ENCODE data around the gene KIAA1958. TPM values are rescaled to one million over a fixed set of nuclear protein-coding genes. Genes with fewer than 3 reads are reported as not detected.

The KIAA1958 gene
- total and polyA plus RNA-seq, 2 donors (not counting 1 experiment from before 2014, with no cell fraction given): 2.4 to 15.3 TPM

GRCh38 chr9:112505607-112506006 lies 19.0 kb downstream of the KIAA1958 start:
- no peaks in the 10 kb centered on the region for H3K9me3 ChIP-seq (ENCODE audit: control extremely low read depth in 1 of 3, control insufficient read depth in 2 of 3, insufficient read depth in 1 of 3, low read length in 2 of 3)
- 94% methylated on average over 4 of the region's 4 CpGs for WGBS (ENCODE audit: insufficient coverage)
- intact Hi-C loops (cut with micrococcal nuclease): no loop called here
- CTCF ChIA-PET: no interaction called here
- no peaks in the 10 kb centered on the region for H3K9me3 Mint-ChIP-seq (ENCODE audit: insufficient read depth)
- H3K4me1 Mint-ChIP-seq: no peaks in the 10 kb centered on the region
- no peak overlapping the region for H3K27ac Mint-ChIP-seq
- H3K27me3 ChIP-seq (replicated peaks in 1 of 4; ENCODE audit: control extremely low read depth in 1 of 4, control insufficient read depth in 3 of 4, insufficient read depth in 4 of 4, low read length in 3 of 4): no peaks in the 10 kb centered on the region
- DNase-seq (no peak), ATAC-seq (ENCODE audit: low read depth) (no peak)
- no peak overlapping the region for H3K4me2 ChIP-seq (replicated peaks; ENCODE audit: low read depth, low read length, poor library complexity, severe bottlenecking)
- H3K79me2 ChIP-seq (ENCODE audit: control insufficient read depth, insufficient read depth, low read length): peaks cover 23% of the 10 kb centered on the region
- POLR2A ChIA-PET: no interaction called here
- H4K20me1 ChIP-seq (ENCODE audit: control insufficient read depth, insufficient read depth, low read length, poor library complexity, severe bottlenecking): no peaks in the 10 kb centered on the region
- H3K36me3 ChIP-seq (replicated peaks in 1 of 2; ENCODE audit: control extremely low read depth in 1 of 2, control insufficient read depth in 1 of 2, extremely low read depth in 1 of 2, insufficient read depth in 2 of 2, low read length in 1 of 2): no peaks in the 10 kb centered on the region
- H3K9ac ChIP-seq (ENCODE audit: low read length): no peak overlapping the region
- H3K4me3 ChIP-seq (ENCODE audit: control extremely low read depth in 1 of 5, extremely low read depth in 1 of 5, insufficient read depth in 1 of 5, low read depth in 2 of 5, low read length in 4 of 5): no peak overlapping the region
- H3K4me1 ChIP-seq (ENCODE audit: control insufficient read depth in 2 of 2, insufficient read depth in 2 of 2, low read length in 2 of 2): no peaks in the 10 kb centered on the region
- no peak for TF ChIP-seq EZH2 (IDR thresholded peaks at IDR 0.05; ENCODE audit: borderline replicate concordance, insufficient read depth, low read depth, low read length, poor library complexity, severe bottlenecking)
- TF ChIP-seq, protein P1, sequence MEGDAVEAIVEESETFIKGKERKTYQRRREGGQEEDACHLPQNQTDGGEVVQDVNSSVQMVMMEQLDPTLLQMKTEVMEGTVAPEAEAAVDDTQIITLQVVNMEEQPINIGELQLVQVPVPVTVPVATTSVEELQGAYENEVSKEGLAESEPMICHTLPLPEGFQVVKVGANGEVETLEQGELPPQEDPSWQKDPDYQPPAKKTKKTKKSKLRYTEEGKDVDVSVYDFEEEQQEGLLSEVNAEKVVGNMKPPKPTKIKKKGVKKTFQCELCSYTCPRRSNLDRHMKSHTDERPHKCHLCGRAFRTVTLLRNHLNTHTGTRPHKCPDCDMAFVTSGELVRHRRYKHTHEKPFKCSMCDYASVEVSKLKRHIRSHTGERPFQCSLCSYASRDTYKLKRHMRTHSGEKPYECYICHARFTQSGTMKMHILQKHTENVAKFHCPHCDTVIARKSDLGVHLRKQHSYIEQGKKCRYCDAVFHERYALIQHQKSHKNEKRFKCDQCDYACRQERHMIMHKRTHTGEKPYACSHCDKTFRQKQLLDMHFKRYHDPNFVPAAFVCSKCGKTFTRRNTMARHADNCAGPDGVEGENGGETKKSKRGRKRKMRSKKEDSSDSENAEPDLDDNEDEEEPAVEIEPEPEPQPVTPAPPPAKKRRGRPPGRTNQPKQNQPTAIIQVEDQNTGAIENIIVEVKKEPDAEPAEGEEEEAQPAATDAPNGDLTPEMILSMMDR (IDR thresholded peaks at IDR 0.05): no peak
- H3K4me3 Mint-ChIP-seq: no peak overlapping the region
- no peak overlapping the region for H2AFZ ChIP-seq (ENCODE audit: insufficient read depth, low read depth, low read length, poor library complexity, severe bottlenecking)
- no peak overlapping the region for H3K27ac ChIP-seq (ENCODE audit: low read length in 2 of 2)
- no peaks in the 10 kb centered on the region for H3K27me3 Mint-ChIP-seq

- Histone ChIP-seq H3K9me3 (ENCODE audit: control extremely low read depth in 1 of 3, control insufficient read depth in 2 of 3, insufficient read depth in 1 of 3, low read length in 2 of 3) (no peaks in the 10 kb centered on the region), H3K36me3 (replicated peaks in 1 of 2; ENCODE audit: control extremely low read depth in 1 of 2, control insufficient read depth in 1 of 2, extremely low read depth in 1 of 2, insufficient read depth in 2 of 2, low read length in 1 of 2) (no peaks in the 10 kb centered on the region), H3K4me2 (replicated peaks; ENCODE audit: low read depth, low read length, poor library complexity, severe bottlenecking) (no peak overlapping the region), H3K4me3 (ENCODE audit: control extremely low read depth in 1 of 5, extremely low read depth in 1 of 5, insufficient read depth in 1 of 5, low read depth in 2 of 5, low read length in 4 of 5) (no peak overlapping the region), H3K9ac (ENCODE audit: low read length) (no peak overlapping the region), H2AFZ (ENCODE audit: insufficient read depth, low read depth, low read length, poor library complexity, severe bottlenecking) (no peak overlapping the region), H3K27me3 (replicated peaks in 1 of 4; ENCODE audit: control extremely low read depth in 1 of 4, control insufficient read depth in 3 of 4, insufficient read depth in 4 of 4, low read length in 3 of 4) (no peaks in the 10 kb centered on the region), H3K79me2 (ENCODE audit: control insufficient read depth, insufficient read depth, low read length) (peaks cover 19% of the 10 kb centered on the region), H3K4me1 (ENCODE audit: control insufficient read depth in 2 of 2, insufficient read depth in 2 of 2, low read length in 2 of 2) (no peaks in the 10 kb centered on the region), H3K27ac (ENCODE audit: low read length in 2 of 2) (no peak overlapping the region), H4K20me1 (ENCODE audit: control insufficient read depth, insufficient read depth, low read length, poor library complexity, severe bottlenecking) (no peaks in the 10 kb centered on the region)
- Mint-ChIP-seq H3K9me3 (ENCODE audit: insufficient read depth) (no peaks in the 10 kb centered on the region), H3K27me3 (no peaks in the 10 kb centered on the region), H3K4me3 (no peak overlapping the region), H3K4me1 (no peaks in the 10 kb centered on the region), H3K27ac (no peak overlapping the region)
- DNase-seq (no peak), ATAC-seq (ENCODE audit: low read depth) (no peak)
- TF ChIP-seq EZH2 (IDR thresholded peaks at IDR 0.05; ENCODE audit: borderline replicate concordance, insufficient read depth, low read depth, low read length, poor library complexity, severe bottlenecking): no peak
- TF ChIP-seq, protein P1 (IDR thresholded peaks at IDR 0.05): no peak
- CTCF ChIA-PET: no interaction called here
- intact Hi-C loops (cut with micrococcal nuclease): no loop called here
- WGBS (ENCODE audit: insufficient coverage): no CpG with 5 or more reads among the region's 2 CpGs
- POLR2A ChIA-PET: no interaction called here
These were observed 19.9 kb downstream of the KIAA1958 start for GRCh38 chr9:112506571-112506970.
